Kidney (tissue), 14 donors: Measurements from ENCODE around the gene CDK16. TPM values are rescaled to one million over a fixed set of nuclear protein-coding genes. Genes with fewer than 3 reads are reported as not detected.

Experiments
- DNase-seq, 5 donors: peaks; one replicate each; pipeline ENCODE4 v3.0.0-alpha.2; 2013 to 2020
- FAIRE-seq: peaks from 2 replicates; lab custom pipeline; 2012; peaks lifted over from hg19 to GRCh38; lab: Jason Lieb, UNC
- H3K27ac ChIP-seq, 2 donors: one replicate each; pipeline ENCODE4 v1.7.0; 2013; ENCODE audit warnings: low read depth in 2 of 2, low read length in 2 of 2, inconsistent platforms in 1 of 2
- H3K27me3 ChIP-seq: one replicate; pipeline ENCODE4 v1.7.1; 2013; ENCODE audit warnings: low read length, inconsistent platforms; ENCODE audit not compliant: control insufficient read depth, insufficient read depth
- H3K36me3 ChIP-seq, 3 donors: one replicate each; pipeline versions ENCODE4 v1.7.0 to v1.7.1; 2013; ENCODE audit warnings: low read length in 3 of 3, control low read depth in 1 of 3, inconsistent platforms in 1 of 3; ENCODE audit not compliant: insufficient read depth in 3 of 3, control insufficient read depth in 2 of 3
- H3K4me1 ChIP-seq, 3 donors: one replicate each; pipeline versions ENCODE4 v1.7.0 to v1.7.1; 2013; ENCODE audit warnings: low read length in 3 of 3, inconsistent platforms in 1 of 3, low read depth in 1 of 3; ENCODE audit not compliant: control insufficient read depth in 2 of 3, insufficient read depth in 2 of 3
- H3K4me3 ChIP-seq, 3 donors: one replicate each; pipeline versions ENCODE4 v1.7.0 to v1.8.1; 2013; ENCODE audit warnings: low read length in 3 of 3, control low read depth in 1 of 3, inconsistent platforms in 1 of 3
- H3K9ac ChIP-seq, 3 donors: one replicate each; pipeline versions ENCODE4 v1.7.0 to v1.7.1; 2013; ENCODE audit warnings: low read length in 3 of 3, control low read depth in 1 of 3, inconsistent platforms in 1 of 3
- H3K9me3 ChIP-seq, 3 donors: one replicate each; pipeline versions ENCODE4 v1.7.0 to v1.7.1; 2013; ENCODE audit warnings: low read length in 3 of 3, control low read depth in 1 of 3, inconsistent platforms in 1 of 3; ENCODE audit not compliant: control insufficient read depth in 2 of 3, insufficient read depth in 1 of 3
- intact Hi-C: fragments of 100-400 bp; cut with DNase I; formaldehyde crosslinking; loops from one replicate; pipeline ENCODE4 v1.11.1; 2022
- polyA plus RNA-seq: library from polyadenylated mRNA; stranded (reverse); fragments of 350-450 nt; fragmentation: Illumina TruSeq; extraction: RNeasy Lipid Tissue Mini Kit (QIAGEN cat#74804); gene quantifications from one replicate; pipeline ENCODE4 v1.2.3, GENCODE V29; 2014; ENCODE audit warnings: low read depth, low replicate concordance; ENCODE audit not compliant: insufficient read depth
- total RNA-seq: library from RNA; stranded (reverse); fragmentation: NEBNext Ultra II Directional; extraction: Animal tissue kit (Norgen Biotek cat#: 25700); gene quantifications from one replicate; pipeline ENCODE4 v1.2.1, GENCODE V29; 2021
- TF ChIP-seq, protein P1 (sequence below): IDR thresholded peaks from 3 replicates; pipeline ENCODE4 v1.5.1; 2012; ENCODE audit warnings: mild to moderate bottlenecking, moderate library complexity, borderline replicate concordance; ENCODE audit not compliant: insufficient read depth; ENCODE audit errors: extremely low read depth
- donor health status: control.
- donor health status: control.
- donor health status: control.
- donor health status: control.
- donor health status: control.
- donor health status: DM: yes; HTN: yes; CAD: no.
- donor health status: Normal renal cell carcinoma (clear cell type).

Gene CDK16
- total and polyA plus RNA-seq, 2 donors from 2014 or later, result 89.1 to 96.1 TPM

DNA sequence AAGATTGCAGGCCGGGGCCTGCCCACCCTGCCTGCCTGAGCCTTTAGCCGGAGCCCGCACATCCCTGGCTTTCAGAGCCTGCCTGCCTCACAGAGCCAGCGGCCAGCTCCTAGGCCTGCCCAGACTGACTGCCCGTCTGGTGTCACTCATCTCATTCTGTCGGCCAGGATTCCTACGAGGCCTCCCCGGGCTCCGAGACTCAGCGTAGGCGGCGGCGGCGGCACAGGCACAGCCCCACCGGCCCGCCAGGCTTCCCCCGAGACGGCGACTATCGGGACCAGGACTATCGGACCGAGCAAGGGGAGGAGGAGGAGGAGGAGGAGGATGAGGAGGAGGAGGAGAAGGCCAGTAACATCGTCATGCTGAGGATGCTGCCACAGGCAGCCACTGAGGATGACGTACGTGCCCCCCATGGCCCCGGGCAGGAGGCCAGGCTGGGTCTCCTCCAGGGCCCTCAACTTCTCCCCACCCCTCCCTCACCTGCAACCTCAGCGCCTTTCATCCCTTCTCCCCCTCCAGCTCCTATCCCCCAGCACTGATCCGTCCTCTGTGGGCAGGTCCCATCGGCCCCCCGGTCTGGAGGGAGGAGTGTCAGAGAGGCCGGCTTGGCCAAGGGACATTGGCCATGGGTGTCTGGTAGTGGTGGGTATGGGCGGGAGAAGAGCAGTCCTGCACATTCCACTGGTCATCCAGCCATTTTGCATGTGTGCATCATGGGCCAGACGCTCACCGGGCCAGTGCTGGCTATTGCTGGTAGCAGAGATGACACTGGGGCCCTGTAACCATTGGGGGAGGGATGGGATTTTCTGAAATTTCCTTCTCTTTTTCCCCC is 47.4 kb upstream of the CDK16 start:
- peaks cover 0 to 18% (median 0%) of the 10 kb centered on the region in 3 donors for H3K36me3 ChIP-seq
- intact Hi-C loops, result no loop called here
- FAIRE-seq (no peak), DNase-seq (peak in 1 of 5 donors; percentile 66)
- H3K4me1 ChIP-seq, result no peaks in the 10 kb centered on the region
- TF ChIP-seq, protein P1, sequence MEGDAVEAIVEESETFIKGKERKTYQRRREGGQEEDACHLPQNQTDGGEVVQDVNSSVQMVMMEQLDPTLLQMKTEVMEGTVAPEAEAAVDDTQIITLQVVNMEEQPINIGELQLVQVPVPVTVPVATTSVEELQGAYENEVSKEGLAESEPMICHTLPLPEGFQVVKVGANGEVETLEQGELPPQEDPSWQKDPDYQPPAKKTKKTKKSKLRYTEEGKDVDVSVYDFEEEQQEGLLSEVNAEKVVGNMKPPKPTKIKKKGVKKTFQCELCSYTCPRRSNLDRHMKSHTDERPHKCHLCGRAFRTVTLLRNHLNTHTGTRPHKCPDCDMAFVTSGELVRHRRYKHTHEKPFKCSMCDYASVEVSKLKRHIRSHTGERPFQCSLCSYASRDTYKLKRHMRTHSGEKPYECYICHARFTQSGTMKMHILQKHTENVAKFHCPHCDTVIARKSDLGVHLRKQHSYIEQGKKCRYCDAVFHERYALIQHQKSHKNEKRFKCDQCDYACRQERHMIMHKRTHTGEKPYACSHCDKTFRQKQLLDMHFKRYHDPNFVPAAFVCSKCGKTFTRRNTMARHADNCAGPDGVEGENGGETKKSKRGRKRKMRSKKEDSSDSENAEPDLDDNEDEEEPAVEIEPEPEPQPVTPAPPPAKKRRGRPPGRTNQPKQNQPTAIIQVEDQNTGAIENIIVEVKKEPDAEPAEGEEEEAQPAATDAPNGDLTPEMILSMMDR, result no peak
- no peak overlapping the region for H3K9ac ChIP-seq
- no peaks in the 10 kb centered on the region for H3K27me3 ChIP-seq
- no peak overlapping the region for H3K27ac ChIP-seq
- H3K4me3 ChIP-seq, result no peak overlapping the region
- no peaks in the 10 kb centered on the region for H3K9me3 ChIP-seq

DNA sequence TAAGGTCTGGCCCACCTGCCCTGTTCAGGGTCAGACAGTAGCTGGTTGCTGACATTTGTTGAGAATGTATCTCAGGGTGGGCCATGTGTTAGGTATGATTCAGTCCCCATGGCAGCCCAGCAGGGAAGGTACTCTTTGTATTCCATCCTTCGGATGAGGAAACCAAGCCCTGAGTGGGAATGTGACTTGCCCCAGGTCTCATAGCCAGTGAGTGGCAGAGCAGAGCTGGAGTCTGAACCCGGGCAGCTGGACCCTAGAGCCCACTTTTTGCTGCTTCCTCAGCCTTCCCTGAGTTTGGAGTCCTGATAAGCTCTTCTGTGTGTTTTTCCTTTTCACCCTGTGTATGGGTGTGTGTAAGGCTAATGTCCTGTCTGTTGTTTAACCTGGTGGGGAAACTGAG is 46.5 kb upstream of the CDK16 start:
- Histone ChIP-seq H3K27ac (no peak overlapping the region), H3K36me3 (peaks cover 0 to 18% (median 0%) of the 10 kb centered on the region in 3 donors), H3K9ac (no peak overlapping the region), H3K27me3 (no peaks in the 10 kb centered on the region), H3K4me1 (no peaks in the 10 kb centered on the region), H3K4me3 (no peak overlapping the region), H3K9me3 (no peaks in the 10 kb centered on the region)
- DNase-seq, result peak in 1 of 5 donors; percentile 12
- TF ChIP-seq, protein P1, result no peak
- no peak for FAIRE-seq
- intact Hi-C loops, result no loop called here

DNA sequence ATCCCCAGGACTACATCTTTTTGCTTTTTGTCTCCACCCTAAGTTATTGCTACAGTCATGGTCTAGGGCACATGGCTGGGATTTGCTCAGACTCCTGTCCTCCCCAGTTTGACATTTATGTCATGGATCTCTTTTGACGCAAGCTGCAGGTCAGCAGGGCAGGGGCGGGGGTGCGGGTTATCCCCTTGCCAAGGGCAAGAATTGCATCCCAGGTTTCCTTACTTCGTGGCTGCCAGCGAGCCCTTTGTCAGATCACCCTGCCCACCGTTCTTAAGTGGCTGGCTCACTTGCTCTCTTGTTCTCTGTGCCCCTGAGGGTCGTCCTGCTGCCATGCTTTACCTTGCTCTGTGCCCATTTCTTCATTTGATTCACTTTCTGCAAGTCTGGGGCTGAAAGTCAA is 45.9 kb upstream of the CDK16 start:
- no peaks in the 10 kb centered on the region for H3K4me1 ChIP-seq
- TF ChIP-seq, protein P1, result no peak
- H3K9ac ChIP-seq, result no peak overlapping the region
- no peak overlapping the region for H3K4me3 ChIP-seq
- intact Hi-C loops, result no loop called here
- no peak for FAIRE-seq
- no peak overlapping the region for H3K27ac ChIP-seq
- H3K27me3 ChIP-seq, result no peaks in the 10 kb centered on the region
- peak in 1 of 5 donors; percentile 59 for DNase-seq
- H3K9me3 ChIP-seq, result no peaks in the 10 kb centered on the region
- peaks cover 0 to 18% (median 0%) of the 10 kb centered on the region in 3 donors for H3K36me3 ChIP-seq
